GM18909 (cell line): ENCODE measurements around the gene ARX.

Source experiments
- ATAC-seq: cut with Tn5 transposase; IDR thresholded peaks from one replicate; pipeline ENCODE4 v1.9.1; 2021; ENCODE audit warnings: mild to moderate bottlenecking; ENCODE audit not compliant: unreplicated experiment, poor library complexity

ARX gene

DNA sequence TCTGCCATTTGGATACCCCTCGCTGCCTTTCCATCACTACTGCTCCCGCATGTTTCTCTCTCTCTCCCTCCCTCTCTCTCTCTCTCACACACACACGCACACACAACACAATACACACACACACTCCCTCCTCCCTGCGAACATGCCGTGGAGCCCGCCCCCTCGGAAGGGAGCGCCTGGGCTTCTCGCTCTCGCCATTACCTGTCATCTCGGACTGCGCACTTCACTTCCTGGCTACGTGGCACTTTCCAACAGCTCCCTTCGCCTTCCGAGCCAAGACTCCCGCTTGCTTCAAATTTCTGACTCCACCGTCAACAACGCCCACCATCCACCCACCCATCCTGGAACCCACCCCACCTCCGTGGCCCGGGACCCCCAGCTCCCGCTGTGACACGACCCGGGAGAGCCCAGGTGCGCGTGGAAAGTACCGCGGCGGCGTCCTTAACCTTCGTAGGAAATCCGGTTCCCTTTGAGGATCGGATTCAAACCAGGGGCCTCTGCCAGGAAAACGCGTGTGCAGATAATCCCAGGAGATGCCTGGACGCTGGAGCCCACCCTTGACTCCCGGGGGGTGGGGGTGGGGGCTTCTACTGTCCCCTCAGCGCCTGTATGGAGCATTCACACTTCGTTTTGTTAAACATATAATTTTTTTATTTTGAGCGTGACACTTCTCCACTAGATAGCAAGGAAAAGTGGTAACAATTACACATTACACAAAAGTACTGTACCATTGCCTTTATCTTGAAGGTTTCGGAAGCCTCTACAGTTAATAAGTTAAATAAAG lies 12.5 kb downstream of the ARX start:
- no peak for ATAC-seq

DNA sequence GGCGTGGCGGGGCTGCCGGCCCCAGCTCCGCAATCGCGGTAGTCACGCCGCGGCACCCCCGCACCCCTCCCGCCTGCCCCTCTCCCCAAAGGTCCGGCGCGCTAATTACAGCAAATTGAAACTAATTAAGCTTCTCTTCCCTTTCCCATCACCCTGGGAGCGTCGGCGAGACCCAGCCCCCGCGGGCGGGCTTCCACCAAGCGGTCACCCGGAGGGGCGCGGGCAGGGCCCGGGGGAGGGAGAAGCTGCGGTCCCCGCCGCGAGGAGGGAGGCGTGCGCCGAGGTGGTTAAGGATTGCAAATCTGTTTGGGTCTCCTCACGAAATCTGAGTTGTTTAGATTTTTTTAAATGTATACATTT lies 13.1 kb downstream of the ARX start:
- no peak for ATAC-seq

DNA sequence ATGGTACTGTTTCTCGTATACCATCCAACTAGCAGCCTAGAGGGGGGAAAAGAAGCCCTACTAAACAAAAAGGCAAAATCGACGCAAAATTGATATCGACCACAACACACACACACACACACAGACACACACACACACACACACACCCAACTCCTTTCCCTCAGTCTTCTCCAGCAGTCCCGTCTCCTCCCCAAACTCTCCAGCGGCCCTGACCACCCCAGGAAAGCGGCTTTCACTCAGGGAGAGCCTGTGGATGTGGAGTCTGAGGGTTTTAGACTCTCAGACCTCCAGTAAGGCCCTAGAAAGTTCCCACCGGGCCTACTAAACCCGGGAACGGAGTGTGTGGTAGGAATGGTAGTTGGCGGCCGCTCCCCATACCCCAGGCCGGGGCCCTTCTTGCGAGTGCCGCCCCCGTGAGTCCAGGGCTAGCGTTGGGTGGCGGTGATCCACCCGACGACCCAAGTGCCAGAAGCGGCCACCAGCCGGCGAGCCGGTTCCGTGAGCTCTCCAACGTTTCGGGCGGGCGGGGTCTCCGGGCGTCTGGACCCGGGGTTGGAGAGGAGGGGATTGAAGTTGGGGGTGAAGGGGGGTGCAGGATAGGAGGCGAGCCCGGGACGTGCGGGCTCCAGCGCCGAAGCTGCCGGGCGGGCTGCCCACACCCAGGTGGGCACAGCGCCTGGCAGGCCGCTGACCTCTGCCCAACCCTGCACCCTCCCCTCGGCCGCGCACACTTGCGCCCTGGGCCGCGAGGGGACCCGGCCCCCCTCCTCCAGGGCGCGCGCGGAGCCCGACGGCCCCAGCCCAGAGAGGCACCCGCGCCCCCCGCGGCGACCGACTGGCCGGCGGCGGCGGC lies 13.7 kb downstream of the ARX start:
- no peak for ATAC-seq

DNA sequence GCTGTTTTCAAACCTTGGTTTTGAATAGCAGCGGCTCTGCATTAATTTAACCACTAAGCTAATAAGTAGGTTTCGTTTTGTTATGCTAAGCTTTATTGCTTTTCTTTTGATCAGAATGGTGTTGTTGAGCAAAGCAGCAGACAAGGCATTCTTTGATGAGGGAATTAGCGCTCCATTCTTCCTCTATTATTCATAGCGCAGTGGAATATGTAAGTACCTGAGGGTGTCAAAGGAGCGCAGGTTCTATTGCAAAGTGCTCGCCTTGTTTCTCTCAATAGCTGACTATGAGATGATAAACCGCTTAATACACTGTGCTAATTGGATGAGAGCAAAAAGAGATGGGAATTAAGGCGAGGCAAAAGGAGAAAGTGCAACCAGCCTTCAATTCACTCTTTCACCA lies 16.3 kb downstream of the ARX start:
- ATAC-seq: no peak

DNA sequence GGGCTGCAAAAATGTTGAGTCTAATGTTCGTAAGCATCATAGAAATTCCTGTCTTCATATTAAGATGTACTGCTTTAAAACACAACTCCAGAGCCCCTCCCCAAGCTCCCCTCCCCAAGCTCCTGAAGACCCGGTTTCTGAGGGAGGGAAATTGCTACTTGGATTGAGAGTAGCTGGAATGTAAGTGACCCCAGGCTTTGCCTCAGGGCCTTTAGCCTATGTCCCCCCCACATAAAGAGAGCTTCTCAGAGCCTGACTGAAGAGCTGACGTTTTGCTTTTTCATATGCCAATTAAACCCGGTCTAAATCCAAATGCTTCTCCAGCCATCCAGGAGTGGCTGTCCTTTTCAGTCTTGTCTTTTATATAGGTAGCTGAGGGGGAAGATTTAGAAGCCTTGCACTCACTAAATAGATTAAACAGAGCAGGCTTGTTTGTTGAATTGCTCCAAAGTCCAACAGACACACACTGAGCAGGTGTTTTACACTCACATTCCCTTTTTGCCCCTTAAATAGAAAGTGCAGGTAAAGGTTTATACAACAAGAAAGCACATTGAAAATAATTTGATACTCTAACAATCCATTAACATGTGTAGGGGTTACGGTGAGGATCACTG lies 19.6 kb downstream of the ARX start:
- ATAC-seq: no peak

DNA sequence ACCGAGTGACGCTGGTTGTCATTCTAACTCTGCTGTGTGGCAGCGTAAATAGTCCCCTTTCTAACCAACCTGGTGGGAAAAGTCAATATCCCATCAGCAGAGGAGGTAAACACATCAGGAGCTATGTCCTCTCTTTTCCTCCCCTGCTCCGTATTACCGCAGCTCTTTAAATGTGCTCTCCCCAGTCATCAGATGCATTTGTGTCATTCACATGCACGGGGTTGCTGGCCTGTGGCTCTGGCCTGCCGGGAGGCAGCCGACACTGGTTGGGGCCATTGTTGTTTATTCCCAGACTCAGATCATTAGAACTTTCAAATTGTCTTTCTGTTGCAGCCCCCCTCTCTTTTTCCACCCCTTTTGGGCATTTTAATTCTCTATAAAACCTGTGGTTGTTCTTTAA lies 21.9 kb downstream of the ARX start:
- no peak for ATAC-seq

DNA sequence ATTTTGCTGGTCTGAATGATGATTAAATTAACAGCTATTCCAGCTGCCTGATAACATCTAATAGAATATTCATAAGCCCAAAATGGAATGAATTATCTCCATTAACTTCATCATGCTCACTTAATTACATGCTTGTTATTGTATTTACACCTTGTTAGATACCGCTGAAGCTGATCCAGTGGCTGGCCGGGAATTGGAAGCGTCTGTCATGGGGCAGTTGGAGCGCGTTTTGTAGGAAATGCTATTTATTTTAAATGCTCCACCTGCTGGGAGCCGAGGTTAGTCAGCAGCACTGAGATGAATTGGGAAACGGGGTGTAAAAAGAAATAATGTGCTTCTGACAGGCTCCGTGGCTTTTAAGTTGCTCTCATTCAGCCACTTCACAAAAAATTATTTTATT lies 25.2 kb downstream of the ARX start:
- ATAC-seq: no peak

DNA sequence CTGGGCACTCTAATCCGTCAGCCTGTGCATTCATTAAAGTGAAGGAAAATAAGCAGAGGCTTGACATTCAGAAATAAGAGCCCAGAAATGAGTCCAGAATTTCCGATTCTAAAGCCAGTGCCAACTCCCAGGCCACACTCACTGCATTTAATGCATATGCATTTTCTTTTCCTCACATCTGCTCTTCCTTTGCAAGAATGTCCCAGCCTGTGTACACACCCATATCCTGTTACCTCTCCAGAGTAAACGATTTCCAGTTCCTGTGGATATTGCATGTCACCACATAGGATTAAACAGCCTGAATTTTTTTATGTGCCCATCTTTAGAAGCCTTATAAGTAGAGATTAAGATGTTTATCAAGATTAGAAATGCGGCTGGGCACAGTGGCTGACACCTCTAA lies 27.5 kb downstream of the ARX start:
- ATAC-seq: no peak

DNA sequence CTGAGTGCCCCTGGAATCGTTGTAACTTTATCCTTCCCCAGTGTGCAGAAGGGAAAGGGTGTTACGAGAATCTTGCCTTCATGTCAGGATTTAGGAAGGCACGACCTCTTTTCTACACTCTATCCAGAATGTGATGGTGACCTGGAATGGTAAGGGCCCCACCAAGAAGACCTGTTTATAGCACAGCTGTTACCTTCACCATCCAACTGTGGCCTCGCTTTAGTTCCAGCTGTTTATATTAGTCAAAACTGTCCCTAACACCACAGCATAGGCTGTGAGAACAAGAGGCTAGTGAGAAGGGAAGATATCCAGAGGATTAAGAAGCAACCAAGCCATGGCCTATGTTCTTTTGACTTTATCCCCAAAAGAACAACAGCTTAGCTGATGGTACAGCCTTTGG lies 28.0 kb downstream of the ARX start:
- no peak for ATAC-seq

DNA sequence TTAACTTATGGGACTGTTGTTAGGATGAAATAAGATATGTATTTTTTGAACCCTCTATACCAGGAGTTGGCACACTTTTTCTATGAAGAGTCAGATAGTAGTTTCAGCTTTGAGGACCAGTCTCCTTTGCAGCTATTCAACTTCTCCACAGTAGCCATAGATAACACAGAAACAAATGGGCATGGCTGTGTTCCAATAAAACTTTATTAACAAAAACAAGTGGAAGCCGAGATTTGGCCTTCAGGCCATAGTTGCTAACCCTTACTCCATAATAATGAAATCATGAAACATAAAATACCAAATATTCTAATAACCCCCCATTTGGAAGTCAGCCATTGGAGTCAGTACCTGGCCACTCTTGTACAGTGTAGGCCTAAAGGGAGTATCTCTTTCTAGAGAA lies 30.6 kb downstream of the ARX start:
- ATAC-seq: no peak

DNA sequence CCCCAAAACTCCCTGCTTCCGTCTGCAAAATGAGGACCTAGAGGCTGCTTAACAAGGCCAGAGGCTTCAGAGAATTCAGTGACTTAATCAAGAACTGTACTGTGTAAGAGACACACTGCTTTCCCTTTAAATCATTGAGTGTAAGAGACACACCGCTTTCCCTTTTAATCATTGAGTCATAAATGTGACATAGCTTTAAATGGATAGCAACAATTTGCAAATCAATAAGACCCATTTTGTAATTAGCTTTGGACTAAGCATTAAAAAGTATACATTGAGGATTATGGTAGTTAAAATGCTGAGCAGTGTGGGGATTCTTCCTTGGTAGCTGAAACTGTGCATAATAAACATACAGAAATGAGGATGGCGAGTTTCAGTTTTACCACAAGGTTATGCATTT lies 31.8 kb downstream of the ARX start:
- no peak for ATAC-seq

DNA sequence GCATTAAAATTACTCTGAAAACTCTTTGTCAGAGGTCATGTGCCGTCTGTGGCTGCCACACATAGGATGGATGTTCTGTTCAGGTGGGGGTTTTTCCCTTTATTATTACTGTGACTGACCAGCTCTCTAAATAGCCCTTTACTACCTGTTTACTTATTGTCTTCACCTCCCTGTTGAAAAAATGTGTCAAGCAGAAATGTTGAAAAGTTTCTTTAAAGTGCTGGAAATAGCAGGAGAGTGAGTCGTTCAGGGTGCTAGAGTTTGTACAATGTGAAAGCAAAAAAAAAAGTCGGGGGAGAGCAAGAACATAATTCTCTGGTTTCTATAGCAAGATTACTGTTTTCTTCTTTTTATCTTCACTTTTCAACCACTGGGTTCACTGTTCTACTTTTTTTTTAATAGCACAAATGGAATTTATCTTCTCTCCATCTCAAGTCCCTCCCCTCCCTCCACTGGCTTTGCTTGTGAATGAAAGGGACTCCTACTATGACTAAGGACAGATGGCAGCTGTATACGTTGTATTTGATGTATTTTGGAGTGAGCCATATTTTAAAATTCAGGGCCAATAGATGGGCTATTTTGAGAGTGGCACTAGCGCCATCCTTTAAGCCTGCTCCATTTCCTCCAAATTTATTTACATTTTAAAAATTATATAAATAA lies 33.3 kb downstream of the ARX start:
- ATAC-seq: no peak

DNA sequence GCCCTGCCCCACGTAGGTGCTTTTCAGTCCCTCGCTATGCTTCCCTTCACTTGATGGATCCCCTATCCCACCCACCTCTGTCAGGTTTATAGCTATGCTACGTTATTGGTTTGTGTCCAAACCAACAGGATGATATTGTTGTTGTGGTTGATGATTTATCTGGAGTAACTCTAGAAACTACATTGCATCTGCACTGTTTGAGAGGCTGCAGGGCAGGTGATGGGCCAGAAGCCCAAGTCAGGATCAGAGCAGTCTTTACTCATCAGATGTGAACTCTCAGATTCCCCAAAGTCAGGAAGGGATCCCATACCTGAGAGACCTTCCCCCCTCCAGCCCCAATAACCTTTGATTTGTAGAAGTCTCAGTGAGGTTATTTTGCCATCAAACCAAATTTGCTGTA lies 34.7 kb downstream of the ARX start:
- no peak for ATAC-seq

DNA sequence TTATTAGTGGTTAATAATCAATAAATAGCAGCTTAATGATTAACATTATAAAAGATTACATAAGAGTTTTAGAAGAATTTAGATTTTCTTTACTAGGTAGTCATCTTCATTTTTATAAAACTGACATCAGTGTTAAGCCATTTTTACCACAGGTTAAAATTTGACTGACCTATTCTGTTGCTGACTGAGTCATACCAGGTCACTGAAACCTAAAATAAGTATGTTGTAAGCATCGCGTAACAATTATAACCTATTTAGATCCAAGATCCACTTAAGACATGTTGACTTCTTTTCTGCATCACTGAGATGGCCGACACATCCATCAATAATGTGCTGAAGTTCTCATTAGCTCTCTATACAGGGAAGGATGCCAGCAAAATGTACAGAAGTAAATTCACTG lies 36.7 kb downstream of the ARX start:
- no peak for ATAC-seq

DNA sequence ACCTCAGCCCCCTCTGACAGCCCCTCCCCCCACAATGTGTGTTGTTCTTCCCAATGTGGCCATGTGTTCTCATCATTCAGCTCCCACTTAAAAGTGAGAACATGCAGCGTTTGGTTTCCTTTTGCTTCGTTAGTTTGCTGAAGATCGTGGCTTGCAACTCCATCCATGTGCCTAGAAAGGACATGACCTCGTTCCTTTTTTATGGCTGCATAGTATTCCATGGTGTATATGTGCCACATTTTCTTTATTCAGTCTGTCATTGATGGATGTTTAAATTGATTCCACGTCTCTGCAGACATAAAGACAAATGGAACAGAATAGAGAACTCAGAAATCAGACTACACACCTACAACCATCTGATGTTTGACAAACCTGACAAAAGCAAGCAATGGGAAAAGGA lies 46.0 kb downstream of the ARX start:
- ATAC-seq: no peak

DNA sequence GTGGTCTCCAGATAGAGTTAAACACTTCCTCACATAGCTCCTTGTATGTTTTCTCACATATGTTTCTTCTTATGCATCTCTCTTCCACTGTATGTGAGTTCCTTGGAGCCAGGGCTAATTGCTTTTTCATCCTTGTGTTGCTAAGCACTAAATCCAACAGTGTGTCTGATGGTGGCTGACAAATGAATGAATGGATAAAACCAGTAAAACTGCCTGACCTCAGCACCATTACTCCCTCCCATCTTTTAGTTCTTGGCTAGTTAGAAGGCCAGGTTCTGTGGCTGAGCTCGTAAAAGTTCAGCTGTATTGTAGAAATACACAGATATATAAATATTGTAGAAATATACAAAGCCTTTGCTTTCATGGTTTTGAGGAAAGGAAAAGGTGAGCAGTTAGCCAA lies 50.4 kb downstream of the ARX start:
- ATAC-seq: no peak

DNA sequence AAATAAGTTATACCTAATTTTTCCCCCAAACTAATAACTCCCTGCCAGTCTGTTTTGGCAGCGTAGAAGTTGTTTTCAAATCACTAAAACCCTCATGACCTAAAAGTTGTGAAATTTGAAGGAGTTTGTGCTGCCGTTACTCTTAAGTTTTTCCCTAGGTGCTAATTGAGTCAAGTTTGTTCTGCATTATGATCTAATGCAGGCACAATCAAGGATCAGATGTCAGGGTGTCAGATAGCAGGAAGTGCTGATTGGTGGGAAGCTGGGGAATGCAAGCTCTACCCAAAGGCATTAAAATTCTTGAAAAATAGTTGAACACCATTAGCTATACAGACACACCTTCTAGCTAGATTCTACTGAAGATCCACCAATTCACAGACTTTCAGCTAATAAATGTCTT lies 51.9 kb downstream of the ARX start:
- no peak for ATAC-seq

DNA sequence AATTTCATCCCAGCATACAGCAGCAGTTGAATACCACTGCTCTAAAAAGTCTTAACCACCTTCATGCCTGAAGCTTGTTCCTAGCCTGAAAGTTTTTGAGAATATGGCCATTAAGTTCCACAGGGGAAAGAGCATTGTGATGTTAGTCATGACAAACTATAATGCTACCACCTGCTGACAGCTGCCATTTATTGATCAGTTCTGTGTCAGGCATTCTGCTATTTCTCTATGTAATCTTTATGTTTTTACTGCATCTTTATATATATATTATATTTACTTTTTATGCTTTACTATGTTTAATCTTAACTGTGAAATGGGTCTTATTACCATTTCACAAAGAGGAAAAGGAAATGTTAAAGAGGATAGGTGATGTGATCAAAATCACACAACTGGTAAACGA lies 54.0 kb downstream of the ARX start:
- no peak for ATAC-seq

DNA sequence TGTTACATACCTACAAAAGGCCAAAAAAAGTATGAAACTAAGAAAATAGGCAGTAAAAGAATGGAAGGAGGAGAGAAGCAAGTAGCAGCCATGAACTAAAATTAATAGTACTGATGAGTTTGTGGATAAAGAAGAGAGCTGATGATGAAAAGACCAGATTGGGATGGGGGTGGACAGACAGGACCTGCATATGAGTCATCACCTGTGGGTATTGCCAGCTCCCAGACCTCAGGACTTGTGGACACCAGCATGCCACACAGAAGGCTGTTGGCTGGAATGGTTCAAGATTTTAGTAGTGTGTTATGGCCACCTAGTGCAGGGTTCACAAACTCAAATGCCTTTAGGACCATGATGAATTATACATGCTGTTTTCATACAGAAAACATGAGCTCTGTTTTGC lies 58.9 kb downstream of the ARX start:
- ATAC-seq: no peak

DNA sequence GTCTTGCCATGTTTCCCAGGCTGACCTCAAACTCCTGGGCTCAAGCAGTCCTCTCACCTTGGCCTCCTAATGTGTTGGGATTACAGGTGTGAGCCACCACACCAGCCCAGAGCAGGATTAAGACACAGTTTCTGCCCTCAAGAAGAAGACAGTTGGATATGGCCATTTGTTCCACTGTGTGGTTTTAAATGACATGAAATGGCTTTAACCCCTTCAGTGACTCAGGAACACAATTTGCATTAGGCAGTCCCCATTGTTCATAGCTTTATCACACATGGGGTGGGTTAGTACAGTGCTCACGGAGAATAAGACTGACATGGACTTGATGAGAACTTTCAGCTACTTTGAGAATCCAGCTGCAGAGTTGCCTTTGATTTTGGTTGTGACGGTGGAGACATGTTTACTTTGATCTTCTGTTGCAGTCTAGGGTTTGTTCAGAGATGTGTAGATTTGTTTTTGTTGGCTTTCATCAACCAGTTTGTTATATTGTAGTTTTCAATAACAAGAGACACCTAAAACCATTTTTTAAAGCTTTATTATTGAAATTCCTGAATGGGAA lies 60.3 kb downstream of the ARX start:
- no peak for ATAC-seq

DNA sequence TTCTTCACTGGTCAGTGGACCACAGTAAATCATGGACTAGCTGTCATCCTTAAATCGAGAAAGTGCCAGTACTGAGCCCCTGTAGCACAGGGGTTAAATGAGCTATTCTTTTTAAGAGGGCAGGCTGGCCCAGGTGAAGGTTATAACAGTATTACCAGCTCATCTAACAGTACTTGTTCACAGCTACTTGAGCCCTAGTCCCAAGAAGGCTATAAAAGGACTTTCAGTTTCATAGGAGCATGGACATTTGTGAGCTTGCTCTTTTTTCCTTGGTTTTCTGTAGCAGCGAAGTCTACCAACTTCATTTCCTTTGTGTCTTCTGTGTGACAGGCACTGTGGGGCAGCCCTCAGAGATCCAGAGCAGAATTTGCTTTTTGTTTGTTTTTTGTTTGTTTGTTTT lies 61.0 kb downstream of the ARX start:
- ATAC-seq: no peak
